ENCODE measurements around the gene GRIN2A.

GRCh38 chr16:9780831-9781230, 401.4 kb downstream of the GRIN2A start:
- no peak for TF ChIP-seq TBP (CRISPR knock-in tag; IDR thresholded peaks at IDR 0.05)
- no peak for TF ChIP-seq GABPA (IDR thresholded peaks at IDR 0.05; ENCODE audit: low read depth, low read length)
- no peak for TF ChIP-seq GABPA (CRISPR knock-in tag; IDR thresholded peaks at IDR 0.05; ENCODE audit: low read depth)
- TF ChIP-seq CEBPZ (IDR thresholded peaks at IDR 0.05; ENCODE audit: low read length), result no peak
- TF ChIP-seq RARG (CRISPR knock-in tag; IDR thresholded peaks at IDR 0.05; ENCODE audit: low read depth), result no peak
- TF ChIP-seq TERF1 (CRISPR knock-in tag; IDR thresholded peaks at IDR 0.05), result no peak
- no peak for TF ChIP-seq USF2 (IDR thresholded peaks at IDR 0.05; ENCODE audit: low read depth, low read length)
- TF ChIP-seq USF2 (CRISPR knock-in tag; IDR thresholded peaks at IDR 0.05; ENCODE audit: borderline replicate concordance), result no peak
- TF ChIP-seq EZH2 (conservative IDR thresholded peaks at IDR 0.05; ENCODE audit: low read depth, low read length), result no peak
- no peak for TF ChIP-seq IRF1 (CRISPR knock-in tag; IDR thresholded peaks at IDR 0.05; ENCODE audit: low read depth)
- TF ChIP-seq MAX (IDR thresholded peaks at IDR 0.05), result no peak
- TF ChIP-seq YY1 (IDR thresholded peaks at IDR 0.05; ENCODE audit: insufficient read depth, insufficient replicate concordance, low read depth, low read length), result no peak
- TF ChIP-seq CTCF (CRISPR knock-in tag; IDR thresholded peaks at IDR 0.05), result no peak
- no peak for TF ChIP-seq SIN3A (IDR thresholded peaks at IDR 0.05; ENCODE audit: borderline replicate concordance, low read depth, low read length)
- TF ChIP-seq FOSL1 (CRISPR knock-in tag; IDR thresholded peaks at IDR 0.05; ENCODE audit: borderline replicate concordance), result no peak

Measured in HepG2 (cell line).